ENCODE measurements around the gene PTPRG.
A peak's percentile ranks its signal among the peaks of the same experiment; 100 is the strongest.

The PTPRG gene

GRCh38 chr3:61933798-61934504 is 372.6 kb downstream of the PTPRG start:
- no peak for TF ChIP-seq CTCF (IDR thresholded peaks at IDR 0.05; ENCODE audit: low read depth, low read length, missing control alignments)
- H3K4me3 ChIP-seq (ENCODE audit: low read depth, low read length), result no peak overlapping the region
- in situ Hi-C loops (cut with HindIII; ENCODE audit: low sequenced_read_pairs), result no loop called here
- no peak for DNase-seq (ENCODE audit: low read depth)

GRCh38 chr3:61934505-61934871 is 373.1 kb downstream of the PTPRG start:
- DNase-seq (ENCODE audit: low read depth), result no peak
- in situ Hi-C loops (cut with HindIII; ENCODE audit: low sequenced_read_pairs), result no loop called here
- no peak for TF ChIP-seq CTCF (IDR thresholded peaks at IDR 0.05; ENCODE audit: low read depth, low read length, missing control alignments)

GRCh38 chr3:61935814-61936213 is 374.4 kb downstream of the PTPRG start:
- H3K4me3 ChIP-seq (ENCODE audit: low read depth, low read length), result no peak overlapping the region
- no peak for TF ChIP-seq CTCF (IDR thresholded peaks at IDR 0.05; ENCODE audit: low read depth, low read length, missing control alignments)
- in situ Hi-C loops (cut with HindIII; ENCODE audit: low sequenced_read_pairs), result no loop called here
- DNase-seq (ENCODE audit: low read depth), result no peak

More at GRCh38 chr3:61934505-61934871, 373.1 kb downstream of the PTPRG start:
- H3K4me3 ChIP-seq (ENCODE audit: low read depth, low read length), result no peak overlapping the region

GRCh38 chr3:61936344-61936937 is 375.1 kb downstream of the PTPRG start:
- TF ChIP-seq CTCF (IDR thresholded peaks at IDR 0.05; ENCODE audit: low read depth, low read length, missing control alignments), result peak; percentile 52
- H3K4me3 ChIP-seq (ENCODE audit: low read depth, low read length), result no peak overlapping the region
- in situ Hi-C loops (cut with HindIII; ENCODE audit: low sequenced_read_pairs), result no loop called here
- no peak for DNase-seq (ENCODE audit: low read depth)

GRCh38 chr3:61937477-61937876 is 376.1 kb downstream of the PTPRG start:
- H3K4me3 ChIP-seq (ENCODE audit: low read depth, low read length), result no peak overlapping the region
- in situ Hi-C loops (cut with HindIII; ENCODE audit: low sequenced_read_pairs), result no loop called here
- DNase-seq (ENCODE audit: low read depth), result no peak
- TF ChIP-seq CTCF (IDR thresholded peaks at IDR 0.05; ENCODE audit: low read depth, low read length, missing control alignments), result no peak

GRCh38 chr3:61938878-61939549 is 377.6 kb downstream of the PTPRG start:
- DNase-seq (ENCODE audit: low read depth), result no peak
- in situ Hi-C loops (cut with HindIII; ENCODE audit: low sequenced_read_pairs), result no loop called here
- no peak for TF ChIP-seq CTCF (IDR thresholded peaks at IDR 0.05; ENCODE audit: low read depth, low read length, missing control alignments)

More at GRCh38 chr3:61938878-61939549, 377.6 kb downstream of the PTPRG start:
- H3K4me3 ChIP-seq (ENCODE audit: low read depth, low read length), result no peak overlapping the region

Measured in astrocyte of the cerebellum (primary cell).